Bronchial smooth muscle cell (primary cell): ENCODE data around the gene RPF1. TPM values are rescaled to one million over a fixed set of nuclear protein-coding genes. Genes with fewer than 3 reads are reported as not detected.

ENCODE experiments used
- total RNA-seq: library from RNA; depleted of rRNA; stranded (reverse); fragments of >200 nt; gene quantifications from 2 replicates; pipeline ENCODE4 v1.2.1, GENCODE V29; 2014

The RPF1 gene
- 16.9 and 25.7 TPM in 2 replicates for total RNA-seq

DNA sequence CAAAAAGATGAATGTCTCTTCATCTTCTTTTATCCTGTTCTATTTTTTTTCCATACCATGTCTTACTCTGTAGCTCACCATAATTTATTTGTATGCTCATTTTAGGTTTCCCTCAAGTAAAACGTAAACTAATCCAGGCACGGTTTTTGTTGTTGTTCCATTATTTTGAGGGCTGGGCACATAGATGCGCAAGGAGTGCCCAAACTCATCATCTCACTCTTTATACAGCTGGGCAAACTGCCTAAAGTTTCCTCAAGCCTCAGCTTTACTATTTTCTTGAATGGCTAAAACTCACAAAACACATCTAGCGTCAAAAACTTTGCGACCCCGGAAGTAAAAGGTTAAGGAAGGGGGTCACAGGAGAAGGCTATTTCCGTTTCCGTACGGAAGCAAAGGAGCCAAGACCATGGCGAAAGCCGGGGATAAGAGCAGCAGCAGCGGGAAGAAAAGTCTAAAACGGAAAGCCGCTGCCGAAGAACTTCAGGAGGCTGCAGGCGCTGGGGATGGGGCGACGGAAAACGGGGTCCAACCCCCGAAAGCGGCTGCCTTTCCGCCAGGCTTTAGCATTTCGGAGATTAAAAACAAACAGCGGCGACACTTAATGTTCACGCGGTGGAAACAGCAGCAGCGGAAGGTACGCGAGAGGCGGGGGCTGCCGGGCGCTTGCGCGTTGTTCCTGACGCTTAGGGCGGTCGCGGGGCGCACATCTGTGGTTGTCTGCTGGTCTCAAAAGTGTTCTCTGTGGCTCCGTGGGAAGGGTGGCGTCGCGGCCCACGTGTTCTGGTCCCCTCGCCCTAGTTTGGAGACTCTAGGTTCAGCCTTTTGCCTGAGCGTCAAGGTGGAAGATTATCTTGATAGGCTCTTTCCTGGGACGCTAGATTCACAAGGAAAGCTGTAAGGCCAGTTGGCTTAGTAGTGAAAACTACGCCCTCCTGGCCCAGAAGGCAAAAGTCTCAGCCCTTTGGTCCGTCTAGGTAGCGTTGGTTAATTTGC, at the start of gene RPF1:
TSS of gene RPF1 (plus strand) at position 391 of the 993 bp plus-strand sequence. CDS start at position 407, 16 bp downstream.

GRCh38 chr1:84506002-84506728, 27.1 kb downstream of the RPF1 start, which contains the start of the genes GNG5 and SPATA1:
Gene GNG5, minus strand, starts transcription at chr1:84506581. Its CDS starts 490 bp downstream, at chr1:84506091.
Gene SPATA1, plus strand, starts transcription at chr1:84506386. Its CDS starts 9,974 bp downstream, at chr1:84516360.

Other genes starting within 250 kb of the RPF1 start
- gene SAMD13, start 177.6 kb upstream of the RPF1 start, total RNA-seq = 0.94 and 1.1 TPM in 2 replicates
- 0.09 TPM in 1 of 2 replicates, not detected in the other for gene DNASE2B, start 80.8 kb upstream of the RPF1 start, total RNA-seq
- gene SPATA1, start 27.1 kb downstream of the RPF1 start, total RNA-seq = 0.77 and 2.8 TPM in 2 replicates
- 6.3 and 13.1 TPM in 2 replicates for gene GNG5, start 27.3 kb downstream of the RPF1 start, total RNA-seq
- gene CTBS, start 95.2 kb downstream of the RPF1 start, total RNA-seq = 6.6 and 9.2 TPM in 2 replicates
- 14.0 and 76.9 TPM in 2 replicates for gene SSX2IP, start 211.2 kb downstream of the RPF1 start, total RNA-seq